HuH-7 (cell line): ENCODE data around the gene ATXN7L3B.

Experiments
- DNase-seq: peaks from one replicate; pipeline ENCODE4 v3.0.0; 2011; ENCODE audit warnings: low spot score

ATXN7L3B gene

GRCh38 chr12:74551291-74551690 lies 13.7 kb downstream of the ATXN7L3B start:
- DNase-seq = no peak

DNA sequence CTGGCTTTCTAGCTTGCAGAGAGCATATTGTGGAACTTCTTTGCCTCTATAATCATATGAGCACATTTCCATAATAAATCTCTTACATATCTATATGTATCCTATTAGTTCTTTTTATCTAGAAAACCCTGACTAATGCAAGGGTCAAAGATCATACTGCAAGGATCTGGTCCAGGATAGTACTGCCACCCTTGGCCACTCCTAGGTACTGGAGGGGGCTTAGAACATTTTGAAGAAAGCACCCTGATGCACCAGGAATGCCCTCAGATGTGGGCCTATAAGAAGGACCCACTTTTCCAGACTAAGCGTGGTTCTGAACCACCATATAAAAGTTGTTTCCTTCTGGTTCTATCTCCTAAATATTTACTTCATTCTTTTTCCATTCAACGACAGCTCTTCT lies 14.6 kb downstream of the ATXN7L3B start:
- no peak for DNase-seq

GRCh38 chr12:74559728-74560127 lies 22.1 kb downstream of the ATXN7L3B start:
- no peak for DNase-seq

DNA sequence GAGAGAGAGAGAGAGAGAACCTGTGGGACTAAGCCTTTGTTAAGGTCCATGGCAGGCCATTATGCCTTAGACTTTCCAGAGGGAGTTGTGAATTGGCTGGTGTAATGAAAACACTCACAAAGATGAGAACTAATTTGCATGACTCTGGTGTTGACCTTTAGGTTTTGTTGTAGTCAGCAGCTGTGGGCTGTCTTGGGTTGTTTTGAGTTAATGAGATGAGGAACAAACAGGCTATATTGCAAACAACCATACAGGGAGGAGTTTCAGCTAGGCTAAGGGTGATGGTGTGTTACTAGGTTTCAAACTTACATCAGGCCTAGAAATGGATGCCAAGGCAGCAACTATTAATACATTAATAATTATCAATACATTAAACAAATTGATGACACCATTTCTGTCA lies 26.3 kb downstream of the ATXN7L3B start:
- no peak for DNase-seq

GRCh38 chr12:74578486-74578885 lies 40.9 kb downstream of the ATXN7L3B start:
- no peak for DNase-seq

- no peak for DNase-seq
Measured at GRCh38 chr12:74579446-74579845, 41.8 kb downstream of the ATXN7L3B start.

GRCh38 chr12:74579981-74580380 lies 42.3 kb downstream of the ATXN7L3B start:
- DNase-seq = no peak

GRCh38 chr12:74581439-74581838 lies 43.8 kb downstream of the ATXN7L3B start:
- no peak for DNase-seq

GRCh38 chr12:74584483-74585062 lies 46.9 kb downstream of the ATXN7L3B start:
- no peak for DNase-seq

- DNase-seq = no peak
Measured at GRCh38 chr12:74586251-74586650, 48.6 kb downstream of the ATXN7L3B start.
